ENCODE measurements around the gene PHF21B. TPM values are rescaled to one million over a fixed set of nuclear protein-coding genes. Genes with fewer than 3 reads are reported as not detected.
"Not testable (repeated sequence)": the region's sequence is repeated elsewhere in the genome, so short reads cannot be mapped to it uniquely, and the experiment has no call there.

The PHF21B gene
- total and polyA plus RNA-seq, 12 donors, result 0.07 to 0.98 (median 0.50) TPM; not detected in 4

DNA sequence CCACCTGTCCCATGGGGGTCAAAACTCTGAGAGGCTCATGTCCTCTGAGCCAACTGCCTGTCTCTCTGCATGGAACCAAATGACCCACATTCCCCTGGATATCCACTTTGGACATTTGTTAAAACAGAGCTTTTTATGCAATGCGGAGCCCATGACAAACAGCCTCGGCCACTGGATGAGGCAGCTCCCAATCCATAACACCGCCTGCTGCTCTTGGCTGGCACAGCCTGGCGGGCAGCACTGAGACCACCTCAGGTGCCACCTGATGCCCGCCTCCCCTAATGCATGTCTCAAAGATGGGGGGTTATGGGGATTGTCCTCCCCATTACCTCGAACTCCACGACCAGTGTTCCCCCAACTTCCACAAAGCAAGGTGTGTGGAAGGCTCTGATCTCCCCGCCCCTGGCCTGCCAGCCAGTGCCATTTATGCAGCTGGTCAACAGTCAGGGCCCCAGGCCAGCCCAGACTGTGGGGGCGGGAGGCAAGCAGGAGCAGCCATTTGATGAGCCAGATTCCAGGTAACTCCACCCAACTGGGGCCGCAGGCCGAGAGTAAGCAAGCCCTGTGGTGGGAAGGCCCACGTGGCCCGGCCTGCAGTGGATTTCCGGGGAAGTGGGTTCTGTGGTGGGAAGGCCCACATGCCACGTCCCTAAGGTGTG is 84.2 kb downstream of the PHF21B start:
- no peak for DNase-seq
- no peak for ATAC-seq
- Histone ChIP-seq H3K9me3 (peaks cover 0 to 16% (median 0%) of the 10 kb centered on the region in 11 donors), H3K27ac (no peak overlapping the region), H3K4me1 (peaks cover 0 to 2% (median 0%) of the 10 kb centered on the region in 9 donors), H3K36me3 (no peaks in the 10 kb centered on the region), H3K27me3 (peaks cover 0 to 3% (median 0%) of the 10 kb centered on the region in 7 donors), H3K4me3 (no peak overlapping the region)
- intact Hi-C loops (cut with DNase I), result no loop called here
- TF ChIP-seq, protein P1, sequence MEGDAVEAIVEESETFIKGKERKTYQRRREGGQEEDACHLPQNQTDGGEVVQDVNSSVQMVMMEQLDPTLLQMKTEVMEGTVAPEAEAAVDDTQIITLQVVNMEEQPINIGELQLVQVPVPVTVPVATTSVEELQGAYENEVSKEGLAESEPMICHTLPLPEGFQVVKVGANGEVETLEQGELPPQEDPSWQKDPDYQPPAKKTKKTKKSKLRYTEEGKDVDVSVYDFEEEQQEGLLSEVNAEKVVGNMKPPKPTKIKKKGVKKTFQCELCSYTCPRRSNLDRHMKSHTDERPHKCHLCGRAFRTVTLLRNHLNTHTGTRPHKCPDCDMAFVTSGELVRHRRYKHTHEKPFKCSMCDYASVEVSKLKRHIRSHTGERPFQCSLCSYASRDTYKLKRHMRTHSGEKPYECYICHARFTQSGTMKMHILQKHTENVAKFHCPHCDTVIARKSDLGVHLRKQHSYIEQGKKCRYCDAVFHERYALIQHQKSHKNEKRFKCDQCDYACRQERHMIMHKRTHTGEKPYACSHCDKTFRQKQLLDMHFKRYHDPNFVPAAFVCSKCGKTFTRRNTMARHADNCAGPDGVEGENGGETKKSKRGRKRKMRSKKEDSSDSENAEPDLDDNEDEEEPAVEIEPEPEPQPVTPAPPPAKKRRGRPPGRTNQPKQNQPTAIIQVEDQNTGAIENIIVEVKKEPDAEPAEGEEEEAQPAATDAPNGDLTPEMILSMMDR (IDR thresholded peaks at IDR 0.05), result no peak
- WGBS, 2 donors, result 85 to 89% methylated on average over 15 of the region's 15 CpGs

DNA sequence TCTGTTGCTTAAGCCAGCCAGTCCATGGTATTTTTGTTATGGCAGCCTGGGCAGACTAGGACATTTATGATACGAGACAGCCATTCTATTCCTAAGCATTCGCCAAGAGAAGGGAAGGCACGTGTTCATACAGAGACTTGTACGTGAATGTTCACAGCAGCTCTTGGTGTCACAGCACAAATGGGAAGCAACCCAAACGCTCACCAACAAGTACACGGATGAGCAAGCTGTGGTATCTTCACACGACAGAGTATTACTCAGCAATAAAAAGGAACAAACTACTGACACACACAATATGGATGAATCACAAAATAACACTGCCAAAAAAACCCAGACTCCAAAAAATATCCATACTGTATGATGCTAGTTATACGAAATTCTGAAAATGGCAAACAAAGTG is 85.1 kb downstream of the PHF21B start:
- peaks cover 0 to 16% (median 0%) of the 10 kb centered on the region in 11 donors for H3K9me3 ChIP-seq
- peaks cover 0 to 3% (median 0%) of the 10 kb centered on the region in 7 donors for H3K27me3 ChIP-seq
- ATAC-seq, result no peak
- intact Hi-C loops (cut with DNase I), result no loop called here
- no peak overlapping the region for H3K27ac ChIP-seq
- H3K36me3 ChIP-seq, result no peaks in the 10 kb centered on the region
- 86 to 90% methylated on average over 8 of the region's 8 CpGs for WGBS, 2 donors
- TF ChIP-seq, protein P1 (IDR thresholded peaks at IDR 0.05), result no peak
- no peak overlapping the region for H3K4me3 ChIP-seq
- no peak for DNase-seq
- H3K4me1 ChIP-seq, result no peaks in the 10 kb centered on the region

DNA sequence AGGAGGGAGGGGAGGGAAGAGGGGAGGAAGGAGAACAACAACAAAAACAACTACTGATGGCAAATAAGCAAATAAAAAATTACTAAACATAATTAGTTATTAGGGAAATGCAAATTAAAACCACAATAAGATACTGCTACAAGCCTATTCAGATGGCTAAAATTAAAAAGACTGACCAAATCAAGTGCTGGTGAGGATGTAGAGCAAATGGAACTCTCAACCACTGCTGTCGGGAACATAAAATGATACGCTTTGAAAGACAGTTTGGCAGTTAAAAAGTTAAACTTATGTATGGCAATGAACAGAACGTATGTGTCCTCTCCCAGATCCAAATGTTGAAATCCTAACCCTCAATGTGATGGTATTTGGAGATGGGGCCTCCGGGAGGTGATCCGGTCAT is 85.7 kb downstream of the PHF21B start:
- WGBS, 2 donors, result 77 to 84% methylated on average over 5 of the region's 5 CpGs

DNA sequence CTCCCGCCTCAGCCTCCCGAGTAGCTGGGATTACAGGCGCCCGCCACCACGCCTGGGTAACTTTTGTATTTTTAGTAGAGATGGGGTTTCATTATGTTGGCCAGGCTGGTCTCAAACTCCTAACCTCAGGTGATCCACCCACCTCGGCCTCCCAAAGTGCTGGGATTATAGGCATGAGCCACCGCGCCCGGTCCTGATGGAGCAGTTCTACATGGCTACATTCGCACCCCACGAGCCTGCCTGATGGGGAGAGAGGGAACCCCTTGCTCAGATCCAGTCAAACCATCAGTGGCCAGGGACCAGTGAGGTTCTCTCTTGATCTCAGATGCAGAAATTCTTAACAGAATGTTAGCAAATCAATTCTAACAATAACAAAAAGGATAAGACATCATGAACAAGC is 88.0 kb downstream of the PHF21B start:
- H3K27ac ChIP-seq; H3K36me3 ChIP-seq; intact Hi-C loops (cut with DNase I); DNase-seq; H3K4me3 ChIP-seq; ATAC-seq; H3K27me3 ChIP-seq; H3K4me1 ChIP-seq: not testable (repeated sequence)
- 83 to 96% methylated on average over 8 to 10 of the region's 11 CpGs for WGBS, 2 donors
- peaks cover 0 to 16% (median 0%) of the 10 kb centered on the region in 11 donors for H3K9me3 ChIP-seq

More for the DNA sequence above, 85.7 kb downstream of the PHF21B start:
- DNase-seq (no peak), ATAC-seq (no peak)
- Histone ChIP-seq H3K4me3 (no peak overlapping the region), H3K27me3 (peaks cover 0 to 3% (median 0%) of the 10 kb centered on the region in 7 donors), H3K9me3 (peaks cover 0 to 16% (median 0%) of the 10 kb centered on the region in 11 donors), H3K27ac (no peak overlapping the region), H3K36me3 (no peaks in the 10 kb centered on the region), H3K4me1 (no peaks in the 10 kb centered on the region)
- intact Hi-C loops (cut with DNase I), result no loop called here
- TF ChIP-seq, protein P1 (IDR thresholded peaks at IDR 0.05), result no peak

DNA sequence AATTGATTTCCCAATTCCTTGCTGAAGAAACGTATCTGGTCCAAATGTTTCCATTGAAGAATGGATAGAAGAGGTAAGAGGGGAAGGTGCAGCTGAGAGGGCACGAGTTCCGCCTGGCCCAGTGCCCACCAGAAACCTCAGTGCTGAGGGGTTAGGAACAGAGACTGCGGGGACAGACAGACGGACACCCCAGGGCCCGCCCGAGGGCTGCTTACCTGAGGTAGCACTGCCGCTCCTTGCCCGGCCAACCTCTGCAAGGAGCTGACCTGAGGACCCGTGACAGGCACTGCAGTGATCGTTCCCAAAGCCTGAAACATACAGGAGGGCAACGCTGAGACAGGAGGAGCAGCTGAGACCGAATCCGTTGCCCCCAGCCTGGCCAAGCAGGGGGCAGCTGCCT is 89.6 kb downstream of the PHF21B start:
- TF ChIP-seq, protein P1 (IDR thresholded peaks at IDR 0.05), result no peak
- H3K4me3 ChIP-seq, result no peak overlapping the region
- DNase-seq, result no peak
- H3K36me3 ChIP-seq, result no peaks in the 10 kb centered on the region
- ATAC-seq, result no peak
- intact Hi-C loops (cut with DNase I), result no loop called here
- H3K27ac ChIP-seq, result no peak overlapping the region
- 90% methylated on average over 14 of the region's 14 CpGs for WGBS, 2 donors
- peaks cover 0 to 3% (median 0%) of the 10 kb centered on the region in 7 donors for H3K27me3 ChIP-seq
- H3K4me1 ChIP-seq, result no peaks in the 10 kb centered on the region
- peaks cover 0 to 14% (median 0%) of the 10 kb centered on the region in 11 donors for H3K9me3 ChIP-seq

All from heart right ventricle (tissue), 16 donors.